Small intestine (tissue), 7 donors: ENCODE measurements around the gene NAP1L4. TPM values are rescaled to one million over a fixed set of nuclear protein-coding genes. Genes with fewer than 3 reads are reported as not detected.
A peak's percentile ranks its signal among the peaks of the same experiment; 100 is the strongest.

Source experiments
- DNase-seq, 2 donors: peaks; one replicate each; pipeline versions ENCODE4 v3.0.0 to v3.0.0-alpha.2; 2013
- FAIRE-seq: peaks from 2 replicates; lab custom pipeline; 2012; peaks lifted over from hg19 to GRCh38; lab: Jason Lieb, UNC
- H3K27ac ChIP-seq, 3 donors: one replicate each; pipeline ENCODE4 v1.5.1; 2013; ENCODE audit warnings: low read length in 2 of 3, mild to moderate bottlenecking in 2 of 3, control low read depth in 1 of 3, inconsistent platforms in 1 of 3, low read depth in 1 of 3, moderate library complexity in 1 of 3
- H3K27me3 ChIP-seq, 3 donors: one replicate each; pipeline ENCODE4 v1.6.1; 2013; ENCODE audit warnings: low read length in 3 of 3, inconsistent platforms in 1 of 3; ENCODE audit not compliant: control insufficient read depth in 3 of 3, insufficient read depth in 3 of 3
- H3K36me3 ChIP-seq, 3 donors: one replicate each; pipeline ENCODE4 v1.6.1; 2013; ENCODE audit warnings: low read length in 3 of 3, inconsistent platforms in 1 of 3, low read depth in 1 of 3, mild to moderate bottlenecking in 1 of 3, moderate library complexity in 1 of 3; ENCODE audit not compliant: control insufficient read depth in 3 of 3, insufficient read depth in 2 of 3
- H3K4me1 ChIP-seq, 3 donors: one replicate each; pipeline ENCODE4 v1.6.1; 2013; ENCODE audit warnings: low read length in 2 of 3, inconsistent platforms in 1 of 3, low read depth in 1 of 3, mild to moderate bottlenecking in 1 of 3, moderate library complexity in 1 of 3; ENCODE audit not compliant: control insufficient read depth in 3 of 3, insufficient read depth in 2 of 3
- H3K4me3 ChIP-seq, 3 donors: one replicate each; pipeline ENCODE4 v1.5.1; 2013; ENCODE audit warnings: low read length in 3 of 3, control low read depth in 1 of 3, inconsistent platforms in 1 of 3, low read depth in 1 of 3, mild to moderate bottlenecking in 1 of 3, moderate library complexity in 1 of 3
- H3K9me3 ChIP-seq, 2 donors: one replicate each; pipeline ENCODE4 v1.6.1; 2013; ENCODE audit warnings: low read depth in 1 of 2, low read length in 1 of 2; ENCODE audit not compliant: control insufficient read depth in 2 of 2, insufficient read depth in 1 of 2
- WGBS, 3 donors: extraction: QIAGEN DNeasy Blood & Tissue Kit; methylation state at CpG; one replicate each; pipeline ENCODE4 v1.1.7; 2013; 5-methylcytosine and 5-hydroxymethylcytosine counted together
- polyA plus RNA-seq, 4 donors: library from polyadenylated mRNA; stranded (reverse) in 3 of 4; unstranded in 1 of 4; fragments of 200-250 nt in 3 of 4; fragments of 120-200 nt in 1 of 4; gene quantifications; one replicate each; pipeline versions ENCODE4 v1.2.1 to v1.2.3, GENCODE V29; 2013
- donor health status: healthy with polysubstance abuse.
- donor health status: control.
- donor health status: control.
- donor health status: Bipolar disorder and iron deficiency.
- donor health status: healthy.

NAP1L4 gene
- polyA plus RNA-seq, 4 donors: 75.1 to 108 (median 84.6) TPM

DNA sequence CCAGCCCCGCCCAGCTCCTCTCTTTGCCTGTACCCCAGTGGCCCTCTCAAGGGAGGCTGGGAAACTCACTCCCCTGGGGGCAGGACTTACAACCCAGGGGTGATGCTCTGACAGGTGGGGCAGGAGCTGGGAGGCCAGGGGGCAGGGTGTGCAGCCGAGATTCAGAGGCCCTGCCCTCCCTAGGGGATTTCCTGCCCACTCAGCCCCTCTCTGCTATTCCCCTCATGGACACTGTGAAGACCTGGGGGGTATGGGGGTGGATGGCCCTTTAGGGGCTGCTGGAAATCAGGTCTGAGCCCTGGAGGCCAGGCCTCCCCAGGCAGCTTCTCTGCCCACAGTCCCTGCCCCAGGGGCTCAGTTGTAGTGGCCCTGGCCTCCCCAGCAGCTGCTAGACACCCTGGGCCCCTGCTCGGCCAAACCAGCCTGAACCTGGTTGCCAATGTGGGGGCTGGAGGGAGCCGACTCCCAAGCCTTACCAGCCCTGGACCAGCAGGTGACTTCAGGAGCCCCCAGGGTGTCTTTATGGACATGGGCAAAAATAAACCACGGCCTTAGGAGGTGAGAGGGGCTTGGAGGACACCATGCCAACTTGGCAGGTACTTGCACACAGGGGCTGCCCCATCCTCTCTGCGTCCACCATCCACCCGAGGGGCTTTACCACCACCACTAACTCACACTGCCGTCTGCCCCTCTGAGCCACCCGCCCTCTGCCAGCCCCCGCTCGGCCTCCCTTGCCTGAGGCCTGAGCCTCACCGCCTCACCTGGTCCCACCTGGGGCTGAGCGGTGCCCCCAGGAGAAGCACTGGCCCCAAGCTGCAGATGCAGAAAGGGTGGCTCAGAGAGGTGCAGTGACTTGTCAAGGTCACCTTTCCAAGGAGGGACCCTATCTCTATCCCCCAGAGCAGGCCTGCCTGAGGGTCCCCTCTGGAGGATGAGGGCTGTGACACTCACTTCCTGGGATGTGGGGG, 60.1 kb downstream of the NAP1L4 start:
- H3K36me3 ChIP-seq: no peaks in the 10 kb centered on the region
- H3K4me3 ChIP-seq: no peak overlapping the region
- DNase-seq: no peak
- peaks cover 0 to 5% of the 10 kb centered on the region in 2 donors for H3K9me3 ChIP-seq
- peaks cover 0 to 38% (median 0%) of the 10 kb centered on the region in 3 donors for H3K27me3 ChIP-seq
- FAIRE-seq: no peak
- 77 to 79% (median 79%) methylated on average over 12 to 13 of the region's 13 CpGs for WGBS, 3 donors
- peaks cover 0 to 20% (median 0%) of the 10 kb centered on the region in 3 donors for H3K4me1 ChIP-seq
- no peak overlapping the region for H3K27ac ChIP-seq

DNA sequence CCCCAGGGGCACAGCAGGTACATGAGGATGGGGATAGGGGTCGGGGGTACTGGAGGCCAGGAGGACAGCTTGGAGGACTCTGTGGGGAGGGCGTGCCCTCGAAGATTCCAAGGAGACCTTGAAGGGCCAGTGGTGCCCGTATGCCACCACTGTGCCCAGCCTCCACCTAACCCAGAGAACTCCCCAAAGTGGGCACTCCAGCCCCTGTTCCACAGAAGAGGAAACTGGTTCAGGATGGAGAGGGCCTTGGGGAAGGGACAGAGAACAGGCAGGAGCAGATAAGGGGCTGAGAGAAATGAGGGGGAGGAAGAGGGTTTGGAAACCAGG, 60.7 kb downstream of the NAP1L4 start:
- Histone ChIP-seq H3K27me3 (peaks cover 0 to 42% (median 0%) of the 10 kb centered on the region in 3 donors), H3K9me3 (peaks cover 0 to under 1% of the 10 kb centered on the region in 2 donors), H3K4me1 (peaks cover 0 to 20% (median 0%) of the 10 kb centered on the region in 3 donors), H3K4me3 (no peak overlapping the region), H3K27ac (no peak overlapping the region), H3K36me3 (no peaks in the 10 kb centered on the region)
- DNase-seq (no peak), FAIRE-seq (no peak)
- WGBS, 3 donors: 43 to 62% (median 54%) methylated on average over 4 of the region's 4 CpGs

GRCh38 chr11:2930704-2931419, 61.3 kb downstream of the NAP1L4 start:
- WGBS, 3 donors: 22 to 43% (median 29%) methylated on average over 17 to 21 of the region's 21 CpGs
- Histone ChIP-seq H3K36me3 (no peaks in the 10 kb centered on the region), H3K27ac (peak overlapping the region; percentile 85 to 100 (median 98)), H3K27me3 (peaks cover 0 to 44% (median 0%) of the 10 kb centered on the region in 3 donors), H3K4me3 (peak overlapping the region; percentile 38 to 93 (median 52)), H3K4me1 (peaks cover 0 to 20% (median 0%) of the 10 kb centered on the region in 3 donors), H3K9me3 (no peaks in the 10 kb centered on the region)
- DNase-seq (peak; percentile 86 to 89), FAIRE-seq (no peak)

DNA sequence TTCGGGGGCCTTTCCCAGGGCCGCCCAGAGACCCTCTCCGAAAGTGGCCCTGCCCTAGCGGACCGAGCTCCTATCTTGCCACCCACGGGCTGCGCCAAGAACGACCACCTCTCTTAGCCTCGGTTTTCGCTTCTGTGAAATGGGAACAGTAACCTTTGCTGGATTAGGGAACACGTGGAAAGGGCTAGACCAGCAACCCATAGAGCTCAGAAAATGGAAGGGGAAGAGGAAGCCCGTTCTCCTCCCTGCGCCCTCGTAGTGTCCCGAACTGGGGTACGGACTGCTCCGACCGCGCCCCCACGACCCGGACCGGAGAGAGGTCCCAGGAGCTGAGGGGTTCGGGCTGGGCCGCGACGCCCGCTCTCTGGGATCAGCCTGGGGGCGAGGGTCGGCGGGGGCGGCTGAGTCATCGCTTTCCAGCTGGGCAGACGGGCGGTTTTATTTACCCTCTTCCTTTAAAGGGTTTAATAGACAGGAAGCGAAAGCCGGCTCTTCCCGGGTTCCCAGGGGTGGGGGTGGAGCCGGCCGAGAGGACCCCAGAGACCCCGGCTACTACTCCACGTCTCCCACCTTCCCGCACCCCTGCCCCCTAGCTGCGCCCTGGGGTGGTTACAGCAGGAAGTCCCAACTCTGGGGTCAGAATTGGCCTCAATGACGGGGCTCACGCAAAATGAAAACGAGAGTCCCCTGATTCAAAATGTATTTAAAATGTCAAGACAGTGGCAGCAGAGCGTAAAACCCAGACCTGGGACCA, 62.0 kb downstream of the NAP1L4 start:
- FAIRE-seq (no peak), DNase-seq (peak; percentile 80 to 87)
- H3K27ac ChIP-seq: peak overlapping the region; percentile 85 to 100 (median 98)
- H3K4me3 ChIP-seq: peak overlapping the region; percentile 38 to 93 (median 52)
- H3K4me1 ChIP-seq: peaks cover 0 to 23% (median 2%) of the 10 kb centered on the region in 3 donors
- peaks cover 0 to 44% (median 0%) of the 10 kb centered on the region in 3 donors for H3K27me3 ChIP-seq
- peaks cover 0 to 3% (median 0%) of the 10 kb centered on the region in 3 donors for H3K36me3 ChIP-seq
- 2 to 3% (median 2%) methylated on average over 40 to 47 of the region's 47 CpGs for WGBS, 3 donors
- H3K9me3 ChIP-seq: no peaks in the 10 kb centered on the region

- H3K27ac ChIP-seq: peak overlapping the region; percentile 85 to 100 (median 98)
- peaks cover 0 to 3% (median 0%) of the 10 kb centered on the region in 3 donors for H3K36me3 ChIP-seq
- no peaks in the 10 kb centered on the region for H3K9me3 ChIP-seq
- 0 to 1% (median 1%) methylated on average over 25 to 48 of the region's 48 CpGs for WGBS, 3 donors
- peak overlapping the region in 2 of 3 donors; percentile 52 to 93 for H3K4me3 ChIP-seq
- peak; percentile 86 to 89 for DNase-seq
- no peak for FAIRE-seq
- peaks cover 0 to 44% (median 0%) of the 10 kb centered on the region in 3 donors for H3K27me3 ChIP-seq
- peaks cover 0 to 27% (median 6%) of the 10 kb centered on the region in 3 donors for H3K4me1 ChIP-seq
Observed at GRCh38 chr11:2929531-2929949, 62.6 kb downstream of the NAP1L4 start.

GRCh38 chr11:2928605-2929530, 63.3 kb downstream of the NAP1L4 start, which contains the start of gene PHLDA2:
Gene PHLDA2 (minus strand): TSS chr11:2929420. CDS start chr11:2929364, 56 bp downstream.
- Histone ChIP-seq H3K36me3 (peaks cover 0 to 3% (median 0%) of the 10 kb centered on the region in 3 donors), H3K27me3 (peaks cover 0 to 44% (median 0%) of the 10 kb centered on the region in 3 donors), H3K4me1 (peaks cover 0 to 31% (median 6%) of the 10 kb centered on the region in 3 donors), H3K9me3 (no peaks in the 10 kb centered on the region), H3K4me3 (peak within 1 kb of the TSS; percentile 52 to 93 (median 66)), H3K27ac (peak within 1 kb of the TSS; percentile 85 to 100 (median 98))
- no peak for FAIRE-seq
- 0 to 1% (median 1%) methylated on average over 86 to 113 of the region's 113 CpGs for WGBS, 3 donors
- peak; percentile 74 to 75 for DNase-seq
